ENCODE measurements around the gene CDT1.

DNA sequence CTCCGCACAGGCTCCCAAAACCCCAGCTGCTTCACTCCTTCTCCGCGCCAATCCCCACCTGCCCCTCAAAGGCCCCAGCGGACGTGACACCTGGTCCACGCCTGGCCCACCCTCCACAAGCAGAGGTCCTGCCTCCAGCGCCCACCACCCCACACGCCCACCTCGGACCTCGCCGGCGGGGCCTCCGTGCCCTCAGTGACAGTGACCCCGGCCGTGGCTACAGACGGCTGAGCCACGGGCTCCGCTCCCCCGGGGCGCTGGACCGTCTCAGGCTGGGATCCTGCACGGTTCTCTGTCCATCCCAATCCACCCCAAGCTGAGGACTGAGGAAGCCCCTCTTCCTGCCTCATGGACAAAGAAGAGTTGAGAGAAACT is 43.6 kb upstream of the CDT1 start:
- no peak for TF ChIP-seq POLR2A (IDR thresholded peaks at IDR 0.05)
- TF ChIP-seq, protein P1, sequence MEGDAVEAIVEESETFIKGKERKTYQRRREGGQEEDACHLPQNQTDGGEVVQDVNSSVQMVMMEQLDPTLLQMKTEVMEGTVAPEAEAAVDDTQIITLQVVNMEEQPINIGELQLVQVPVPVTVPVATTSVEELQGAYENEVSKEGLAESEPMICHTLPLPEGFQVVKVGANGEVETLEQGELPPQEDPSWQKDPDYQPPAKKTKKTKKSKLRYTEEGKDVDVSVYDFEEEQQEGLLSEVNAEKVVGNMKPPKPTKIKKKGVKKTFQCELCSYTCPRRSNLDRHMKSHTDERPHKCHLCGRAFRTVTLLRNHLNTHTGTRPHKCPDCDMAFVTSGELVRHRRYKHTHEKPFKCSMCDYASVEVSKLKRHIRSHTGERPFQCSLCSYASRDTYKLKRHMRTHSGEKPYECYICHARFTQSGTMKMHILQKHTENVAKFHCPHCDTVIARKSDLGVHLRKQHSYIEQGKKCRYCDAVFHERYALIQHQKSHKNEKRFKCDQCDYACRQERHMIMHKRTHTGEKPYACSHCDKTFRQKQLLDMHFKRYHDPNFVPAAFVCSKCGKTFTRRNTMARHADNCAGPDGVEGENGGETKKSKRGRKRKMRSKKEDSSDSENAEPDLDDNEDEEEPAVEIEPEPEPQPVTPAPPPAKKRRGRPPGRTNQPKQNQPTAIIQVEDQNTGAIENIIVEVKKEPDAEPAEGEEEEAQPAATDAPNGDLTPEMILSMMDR (IDR thresholded peaks at IDR 0.05): no peak

Measured in testis (tissue), 2 donors.